GM23338 (cell line): ENCODE data around the gene OTUD7B. TPM values are rescaled to one million over a fixed set of nuclear protein-coding genes. Genes with fewer than 3 reads are reported as not detected.
A peak's percentile ranks its signal among the peaks of the same experiment; 100 is the strongest.

ENCODE experiments used
- ATAC-seq: fragments of 200-7000 bp; cut with Tn5 transposase; 3 replicates; pipeline ENCODE4 v1.9.1; 2020
- DNase-seq: peaks from one replicate; pipeline ENCODE4 v3.0.0-alpha.2; 2015; ENCODE audit warnings: low spot score
- H2AFZ ChIP-seq: fragments of 200-600 bp; sonication (generic); 2 replicates; pipeline ENCODE4 v1.8.0; 2016; ENCODE audit warnings: antibody characterized with exemption, mild to moderate bottlenecking, moderate library complexity
- H3F3A ChIP-seq: fragments of 200-600 bp; sonication (generic); replicated peaks from 2 replicates; pipeline ENCODE4 v1.8.0; 2017; ENCODE audit warnings: antibody characterized with exemption, mixed run types, low read depth
- H3K27ac ChIP-seq: fragments of 200-600 bp; sonication (generic); 2 replicates; pipeline ENCODE4 v1.6.1; 2016; ENCODE audit warnings: low read depth
- H3K27me3 ChIP-seq: fragments of 200-600 bp; sonication (generic); 2 replicates; pipeline ENCODE4 v1.8.0; 2016; ENCODE audit warnings: mild to moderate bottlenecking, mixed run types, moderate library complexity; ENCODE audit not compliant: insufficient read depth
- H3K36me3 ChIP-seq: fragments of 200-600 bp; sonication (generic); 2 replicates; pipeline ENCODE4 v1.8.0; 2016; ENCODE audit warnings: mild to moderate bottlenecking; ENCODE audit not compliant: insufficient read depth
- H3K4me1 ChIP-seq: fragments of 200-600 bp; sonication (generic); 2 replicates; pipeline ENCODE4 v1.8.0; 2016; ENCODE audit warnings: mild to moderate bottlenecking, moderate library complexity; ENCODE audit not compliant: insufficient read depth
- H3K4me2 ChIP-seq: fragments of 200-600 bp; sonication (generic); 2 replicates; pipeline ENCODE4 v1.7.1; 2017; ENCODE audit warnings: mixed run types
- H3K4me3 ChIP-seq: fragments of 200-600 bp; sonication (generic); 2 replicates; pipeline ENCODE4 v1.6.1; 2016; ENCODE audit warnings: mixed run types
- H3K79me2 ChIP-seq: fragments of 200-600 bp; sonication (generic); replicated peaks from 2 replicates; pipeline ENCODE4 v1.8.0; 2017; ENCODE audit warnings: mild to moderate bottlenecking; ENCODE audit not compliant: insufficient read depth
- H3K9me2 ChIP-seq: fragments of 200-600 bp; sonication (generic); 2 replicates; pipeline ENCODE4 v1.8.0; 2017; ENCODE audit not compliant: insufficient read depth
- H4K20me1 ChIP-seq: fragments of 200-600 bp; sonication (generic); replicated peaks from 2 replicates; pipeline ENCODE4 v1.8.0; 2017; ENCODE audit warnings: mild to moderate bottlenecking; ENCODE audit not compliant: insufficient read depth
- H3K27ac Mint-ChIP-seq: 2 replicates; pipeline ENCODE4 v1.8.0; 2020; ENCODE audit warnings: inconsistent platforms, mild to moderate bottlenecking, moderate library complexity, mixed read lengths
- H3K27me3 Mint-ChIP-seq: 3 replicates; pipeline ENCODE4 v1.8.0; 2022; ENCODE audit warnings: low read depth, mild to moderate bottlenecking, moderate library complexity, mixed read lengths, inconsistent platforms; ENCODE audit not compliant: insufficient read depth, poor library complexity
- H3K36me3 Mint-ChIP-seq: 3 replicates; pipeline ENCODE4 v1.8.0; 2021; ENCODE audit warnings: low read depth, mild to moderate bottlenecking, inconsistent platforms, moderate library complexity, mixed read lengths
- H3K4me1 Mint-ChIP-seq: 3 replicates; pipeline ENCODE4 v1.8.0; 2020; ENCODE audit warnings: mild to moderate bottlenecking, inconsistent platforms, mixed read lengths
- H3K4me3 Mint-ChIP-seq: 3 replicates; pipeline ENCODE4 v1.8.0; 2021; ENCODE audit warnings: moderate library complexity, mild to moderate bottlenecking, inconsistent platforms, mixed read lengths
- H3K9me3 Mint-ChIP-seq: 3 replicates; pipeline ENCODE4 v1.8.0; 2020; ENCODE audit warnings: moderate library complexity, mild to moderate bottlenecking, inconsistent platforms, mixed read lengths
- CREB1 ChIP-seq: fragments of 250-450 bp; sonication (Bioruptor Pico); IDR thresholded peaks from 2 replicates; pipeline ENCODE4 v1.5.0; 2020; ENCODE audit warnings: low read depth, mild to moderate bottlenecking, moderate library complexity
- EZH2 ChIP-seq: fragments of 200-600 bp; sonication (generic); IDR thresholded peaks from one replicate; pipeline ENCODE4 v1.8.0; 2017; ENCODE audit warnings: antibody characterized with exemption, mild to moderate bottlenecking, low read depth; ENCODE audit not compliant: unreplicated experiment
- EZH2phosphoT487 ChIP-seq: fragments of 200-600 bp; sonication (generic); IDR thresholded peaks from one replicate; pipeline ENCODE4 v1.8.1; 2018; ENCODE audit warnings: antibody characterized with exemption; ENCODE audit not compliant: unreplicated experiment
- JUNB ChIP-seq: IDR thresholded peaks from one replicate; pipeline ENCODE4 v1.6.1; 2016; ENCODE audit warnings: antibody characterized with exemption; ENCODE audit not compliant: unreplicated experiment
- NANOG ChIP-seq: IDR thresholded peaks from 2 replicates; pipeline ENCODE4 v1.6.1; 2016; ENCODE audit warnings: antibody characterized with exemption, borderline replicate concordance
- POLR2AphosphoS5 ChIP-seq: IDR thresholded peaks from 2 replicates; pipeline ENCODE4 v1.6.1; 2016; ENCODE audit warnings: antibody characterized with exemption, low read depth
- REST ChIP-seq: IDR thresholded peaks from one replicate; pipeline ENCODE4 v1.6.1; 2018; ENCODE audit warnings: antibody characterized with exemption; ENCODE audit not compliant: unreplicated experiment
- STAT1 ChIP-seq: IDR thresholded peaks from one replicate; pipeline ENCODE4 v1.6.1; 2016; ENCODE audit warnings: antibody characterized with exemption; ENCODE audit not compliant: unreplicated experiment
- ZNF114 ChIP-seq: fragments of 250-450 bp; sonication (Bioruptor Pico); IDR thresholded peaks from 2 replicates; pipeline ENCODE4 v1.5.0; 2020; ENCODE audit warnings: mild to moderate bottlenecking, moderate library complexity
- ZNF331 ChIP-seq: fragments of 250-450 bp; sonication (Bioruptor Pico); IDR thresholded peaks from 2 replicates; pipeline ENCODE4 v1.5.0; 2020; ENCODE audit warnings: low read depth, mild to moderate bottlenecking, moderate library complexity
- polyA plus RNA-seq: library from polyadenylated mRNA; unstranded; fragments of >200 nt; fragmentation: Nextera tagmentation; extraction: Ambion mirVana; gene quantifications from 2 replicates; pipeline ENCODE4 v1.2.1, GENCODE V29; 2016
- total RNA-seq: library from RNA; depleted of rRNA; stranded (reverse); fragments of >200 nt; shearing (Covaris generic); gene quantifications from 2 replicates; pipeline ENCODE4 v1.2.3, GENCODE V29; 2014
- TF ChIP-seq, protein P1 (sequence below), 2 experiments: fragments of 200-600 bp in 1 of 2; sonication (generic) in 1 of 2; conservative IDR thresholded peaks; 2 replicates each; pipeline versions ENCODE4 v1.5.1 to v1.6.1; 2016 to 2017; ENCODE audit warnings: antibody characterized with exemption in 2 of 2, low read depth in 2 of 2, mild to moderate bottlenecking in 2 of 2, moderate library complexity in 1 of 2
- TF ChIP-seq, protein P2 (sequence below): IDR thresholded peaks from 2 replicates; pipeline ENCODE4 v1.6.1; 2016; ENCODE audit warnings: antibody characterized with exemption
- TF ChIP-seq, protein P3 (sequence below): fragments of 250-450 bp; sonication (Bioruptor Pico); IDR thresholded peaks from 2 replicates; pipeline ENCODE4 v1.5.0; 2020; ENCODE audit warnings: mild to moderate bottlenecking, moderate library complexity

OTUD7B gene
- total and polyA plus RNA-seq, 2 experiments from 2014 or later: 3.7 to 9.9 TPM

DNA sequence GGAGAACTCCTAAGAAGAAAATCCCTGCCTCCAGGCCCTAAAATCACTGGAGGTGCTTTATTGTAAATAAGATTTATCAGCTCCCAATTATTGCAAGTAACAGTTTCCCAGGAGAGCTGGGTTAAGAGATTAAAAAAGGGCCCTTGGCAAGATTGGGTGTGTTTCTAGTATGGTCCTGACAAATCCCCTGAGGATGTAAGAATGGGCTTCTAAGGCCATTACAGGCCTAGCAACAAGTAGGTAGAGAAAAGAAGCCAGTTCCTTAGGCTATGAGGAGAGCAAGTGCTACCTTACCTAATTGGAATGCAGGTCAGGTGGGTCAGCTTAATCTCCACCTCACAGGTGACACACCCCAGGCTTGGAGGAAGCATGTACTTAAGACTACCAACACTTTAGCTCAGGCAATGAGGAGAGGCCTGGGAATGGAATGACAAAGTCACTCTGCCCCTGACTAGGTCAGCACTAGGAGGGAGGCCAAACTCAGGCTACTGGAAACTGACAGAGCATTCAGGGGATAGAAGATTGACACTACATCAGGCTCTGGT lies 6.8 kb upstream of the OTUD7B start:
- no peak overlapping the region; the same call in 1 of the 2 replicates for H3K27ac Mint-ChIP-seq
- no peaks in the 10 kb centered on the region for H3F3A ChIP-seq
- ATAC-seq (peak; percentile 92), DNase-seq (peak; percentile 79)
- peaks cover 18% of the 10 kb centered on the region; the same call in 2 of the 3 replicates for H3K4me1 Mint-ChIP-seq
- H3K4me1 ChIP-seq: 0 out of 2 replicates have a peak, but pooled peaks cover 5% of the 10 kb centered on the region
- no peaks in the 10 kb centered on the region for H3K9me2 ChIP-seq
- no peak overlapping the region for H3K4me3 Mint-ChIP-seq
- H3K9me3 Mint-ChIP-seq: no peaks in the 10 kb centered on the region
- H3K27me3 ChIP-seq: no peaks in the 10 kb centered on the region
- TF ChIP-seq ZNF331 (CRISPR knock-in tag) (no peak), CREB1 (CRISPR knock-in tag) (no peak), EZH2phosphoT487 (no peak), EZH2 (no peak), JUNB (no peak), REST (no peak), ZNF114 (no peak), POLR2AphosphoS5 (no peak), STAT1 (no peak), NANOG (no peak)
- TF ChIP-seq, protein P1, sequence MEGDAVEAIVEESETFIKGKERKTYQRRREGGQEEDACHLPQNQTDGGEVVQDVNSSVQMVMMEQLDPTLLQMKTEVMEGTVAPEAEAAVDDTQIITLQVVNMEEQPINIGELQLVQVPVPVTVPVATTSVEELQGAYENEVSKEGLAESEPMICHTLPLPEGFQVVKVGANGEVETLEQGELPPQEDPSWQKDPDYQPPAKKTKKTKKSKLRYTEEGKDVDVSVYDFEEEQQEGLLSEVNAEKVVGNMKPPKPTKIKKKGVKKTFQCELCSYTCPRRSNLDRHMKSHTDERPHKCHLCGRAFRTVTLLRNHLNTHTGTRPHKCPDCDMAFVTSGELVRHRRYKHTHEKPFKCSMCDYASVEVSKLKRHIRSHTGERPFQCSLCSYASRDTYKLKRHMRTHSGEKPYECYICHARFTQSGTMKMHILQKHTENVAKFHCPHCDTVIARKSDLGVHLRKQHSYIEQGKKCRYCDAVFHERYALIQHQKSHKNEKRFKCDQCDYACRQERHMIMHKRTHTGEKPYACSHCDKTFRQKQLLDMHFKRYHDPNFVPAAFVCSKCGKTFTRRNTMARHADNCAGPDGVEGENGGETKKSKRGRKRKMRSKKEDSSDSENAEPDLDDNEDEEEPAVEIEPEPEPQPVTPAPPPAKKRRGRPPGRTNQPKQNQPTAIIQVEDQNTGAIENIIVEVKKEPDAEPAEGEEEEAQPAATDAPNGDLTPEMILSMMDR (conservative IDR thresholded peaks at IDR 0.05; ENCODE audit: low read depth in 2 of 2): no peak
- TF ChIP-seq, protein P2, sequence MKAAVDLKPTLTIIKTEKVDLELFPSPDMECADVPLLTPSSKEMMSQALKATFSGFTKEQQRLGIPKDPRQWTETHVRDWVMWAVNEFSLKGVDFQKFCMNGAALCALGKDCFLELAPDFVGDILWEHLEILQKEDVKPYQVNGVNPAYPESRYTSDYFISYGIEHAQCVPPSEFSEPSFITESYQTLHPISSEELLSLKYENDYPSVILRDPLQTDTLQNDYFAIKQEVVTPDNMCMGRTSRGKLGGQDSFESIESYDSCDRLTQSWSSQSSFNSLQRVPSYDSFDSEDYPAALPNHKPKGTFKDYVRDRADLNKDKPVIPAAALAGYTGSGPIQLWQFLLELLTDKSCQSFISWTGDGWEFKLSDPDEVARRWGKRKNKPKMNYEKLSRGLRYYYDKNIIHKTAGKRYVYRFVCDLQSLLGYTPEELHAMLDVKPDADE: no peak
- TF ChIP-seq, protein P3, sequence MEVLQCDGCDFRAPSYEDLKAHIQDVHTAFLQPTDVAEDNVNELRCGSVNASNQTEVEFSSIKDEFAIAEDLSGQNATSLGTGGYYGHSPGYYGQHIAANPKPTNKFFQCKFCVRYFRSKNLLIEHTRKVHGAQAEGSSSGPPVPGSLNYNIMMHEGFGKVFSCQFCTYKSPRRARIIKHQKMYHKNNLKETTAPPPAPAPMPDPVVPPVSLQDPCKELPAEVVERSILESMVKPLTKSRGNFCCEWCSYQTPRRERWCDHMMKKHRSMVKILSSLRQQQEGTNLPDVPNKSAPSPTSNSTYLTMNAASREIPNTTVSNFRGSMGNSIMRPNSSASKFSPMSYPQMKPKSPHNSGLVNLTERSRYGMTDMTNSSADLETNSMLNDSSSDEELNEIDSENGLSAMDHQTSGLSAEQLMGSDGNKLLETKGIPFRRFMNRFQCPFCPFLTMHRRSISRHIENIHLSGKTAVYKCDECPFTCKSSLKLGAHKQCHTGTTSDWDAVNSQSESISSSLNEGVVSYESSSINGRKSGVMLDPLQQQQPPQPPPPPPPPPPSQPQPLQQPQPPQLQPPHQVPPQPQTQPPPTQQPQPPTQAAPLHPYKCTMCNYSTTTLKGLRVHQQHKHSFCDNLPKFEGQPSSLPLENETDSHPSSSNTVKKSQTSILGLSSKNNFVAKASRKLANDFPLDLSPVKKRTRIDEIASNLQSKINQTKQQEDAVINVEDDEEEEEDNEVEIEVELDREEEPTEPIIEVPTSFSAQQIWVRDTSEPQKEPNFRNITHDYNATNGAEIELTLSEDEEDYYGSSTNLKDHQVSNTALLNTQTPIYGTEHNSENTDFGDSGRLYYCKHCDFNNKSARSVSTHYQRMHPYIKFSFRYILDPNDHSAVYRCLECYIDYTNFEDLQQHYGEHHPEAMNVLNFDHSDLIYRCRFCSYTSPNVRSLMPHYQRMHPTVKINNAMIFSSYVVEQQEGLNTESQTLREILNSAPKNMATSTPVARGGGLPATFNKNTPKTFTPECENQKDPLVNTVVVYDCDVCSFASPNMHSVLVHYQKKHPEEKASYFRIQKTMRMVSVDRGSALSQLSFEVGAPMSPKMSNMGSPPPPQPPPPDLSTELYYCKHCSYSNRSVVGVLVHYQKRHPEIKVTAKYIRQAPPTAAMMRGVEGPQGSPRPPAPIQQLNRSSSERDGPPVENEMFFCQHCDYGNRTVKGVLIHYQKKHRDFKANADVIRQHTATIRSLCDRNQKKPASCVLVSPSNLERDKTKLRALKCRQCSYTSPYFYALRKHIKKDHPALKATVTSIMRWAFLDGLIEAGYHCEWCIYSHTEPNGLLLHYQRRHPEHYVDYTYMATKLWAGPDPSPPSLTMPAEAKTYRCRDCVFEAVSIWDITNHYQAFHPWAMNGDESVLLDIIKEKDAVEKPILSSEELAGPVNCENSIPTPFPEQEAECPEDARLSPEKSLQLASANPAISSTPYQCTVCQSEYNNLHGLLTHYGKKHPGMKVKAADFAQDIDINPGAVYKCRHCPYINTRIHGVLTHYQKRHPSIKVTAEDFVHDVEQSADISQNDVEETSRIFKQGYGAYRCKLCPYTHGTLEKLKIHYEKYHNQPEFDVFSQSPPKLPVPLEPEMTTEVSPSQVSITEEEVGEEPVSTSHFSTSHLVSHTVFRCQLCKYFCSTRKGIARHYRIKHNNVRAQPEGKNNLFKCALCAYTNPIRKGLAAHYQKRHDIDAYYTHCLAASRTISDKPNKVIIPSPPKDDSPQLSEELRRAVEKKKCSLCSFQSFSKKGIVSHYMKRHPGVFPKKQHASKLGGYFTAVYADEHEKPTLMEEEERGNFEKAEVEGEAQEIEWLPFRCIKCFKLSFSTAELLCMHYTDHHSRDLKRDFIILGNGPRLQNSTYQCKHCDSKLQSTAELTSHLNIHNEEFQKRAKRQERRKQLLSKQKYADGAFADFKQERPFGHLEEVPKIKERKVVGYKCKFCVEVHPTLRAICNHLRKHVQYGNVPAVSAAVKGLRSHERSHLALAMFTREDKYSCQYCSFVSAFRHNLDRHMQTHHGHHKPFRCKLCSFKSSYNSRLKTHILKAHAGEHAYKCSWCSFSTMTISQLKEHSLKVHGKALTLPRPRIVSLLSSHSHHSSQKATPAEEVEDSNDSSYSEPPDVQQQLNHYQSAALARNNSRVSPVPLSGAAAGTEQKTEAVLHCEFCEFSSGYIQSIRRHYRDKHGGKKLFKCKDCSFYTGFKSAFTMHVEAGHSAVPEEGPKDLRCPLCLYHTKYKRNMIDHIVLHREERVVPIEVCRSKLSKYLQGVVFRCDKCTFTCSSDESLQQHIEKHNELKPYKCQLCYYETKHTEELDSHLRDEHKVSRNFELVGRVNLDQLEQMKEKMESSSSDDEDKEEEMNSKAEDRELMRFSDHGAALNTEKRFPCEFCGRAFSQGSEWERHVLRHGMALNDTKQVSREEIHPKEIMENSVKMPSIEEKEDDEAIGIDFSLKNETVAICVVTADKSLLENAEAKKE: no peak
- H3K27me3 Mint-ChIP-seq: peaks cover 4% of the 10 kb centered on the region
- H4K20me1 ChIP-seq: no peaks in the 10 kb centered on the region
- H3K36me3 ChIP-seq: no peaks in the 10 kb centered on the region
- no peaks in the 10 kb centered on the region for H3K79me2 ChIP-seq
- no peak overlapping the region for H3K4me2 ChIP-seq
- H2AFZ ChIP-seq: no peak overlapping the region
- no peak overlapping the region for H3K27ac ChIP-seq
- no peaks in the 10 kb centered on the region for H3K36me3 Mint-ChIP-seq
- H3K4me3 ChIP-seq: no peak overlapping the region
